Stimulated activated effector memory CD8-positive, alpha-beta T cell treated with anti-CD3 and anti-CD28 coated beads, Interleukin-12 subunit alpha, Interleukin-12 subunit beta, amount 100 ng/mL, for 72 hours (primary cell): ENCODE results near the gene ZNF503.

ENCODE experiments used
- ATAC-seq: fragments of 150-1000 bp; cut with Tn5 transposase; 2 replicates; pipeline ENCODE4 v1.10.0; 2021
- DNase-seq, 2 donors: peaks; one replicate each; pipeline ENCODE4 v3.0.0; 2021 to 2022; ENCODE audit warnings: low spot score in 2 of 2
- H3K27ac Mint-ChIP-seq: one replicate; pipeline ENCODE4 v1.8.0; 2022; ENCODE audit warnings: mild to moderate bottlenecking, mixed read lengths
- H3K36me3 Mint-ChIP-seq: one replicate; pipeline ENCODE4 v1.8.0; 2022; ENCODE audit warnings: mild to moderate bottlenecking, mixed read lengths
- H3K4me1 Mint-ChIP-seq: one replicate; pipeline ENCODE4 v1.8.0; 2022; ENCODE audit warnings: mixed read lengths
- H3K4me3 Mint-ChIP-seq: one replicate; pipeline ENCODE4 v1.8.0; 2022; ENCODE audit warnings: mild to moderate bottlenecking, mixed read lengths
- H3K9me3 Mint-ChIP-seq: one replicate; pipeline ENCODE4 v1.8.0; 2022; ENCODE audit warnings: mixed read lengths

Gene ZNF503

GRCh38 chr10:75437693-75438092 is 36.1 kb upstream of the ZNF503 start:
- H3K9me3 Mint-ChIP-seq, result peaks cover 3% of the 10 kb centered on the region
- no peaks in the 10 kb centered on the region for H3K36me3 Mint-ChIP-seq

DNA sequence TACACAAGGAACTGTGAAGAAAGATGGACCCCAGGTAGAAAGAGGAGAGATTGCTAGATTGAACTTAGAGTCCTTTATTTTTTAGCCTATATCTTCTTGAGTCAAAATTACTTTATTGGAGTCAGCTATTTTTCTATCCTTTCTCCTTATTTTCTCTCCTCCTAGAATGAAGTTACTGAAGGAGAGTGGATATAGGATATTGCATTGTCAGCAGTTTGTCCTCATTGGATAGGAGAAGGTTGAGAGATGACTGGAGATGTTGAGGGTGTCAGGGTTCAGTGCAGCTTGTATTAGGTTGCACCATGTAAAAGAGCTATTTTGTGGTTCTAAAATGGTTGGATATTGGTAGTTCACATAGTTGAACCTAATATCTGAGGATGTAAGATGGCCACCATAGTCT is 35.3 kb upstream of the ZNF503 start:
- DNase-seq (no peak), ATAC-seq (no peak)
- no peak overlapping the region for H3K27ac Mint-ChIP-seq
- no peaks in the 10 kb centered on the region for H3K36me3 Mint-ChIP-seq
- no peaks in the 10 kb centered on the region for H3K4me1 Mint-ChIP-seq
- no peaks in the 10 kb centered on the region for H3K9me3 Mint-ChIP-seq
- H3K4me3 Mint-ChIP-seq, result no peak overlapping the region

More at GRCh38 chr10:75437693-75438092, 36.1 kb upstream of the ZNF503 start:
- ATAC-seq (no peak), DNase-seq (no peak)
- Mint-ChIP-seq H3K27ac (no peak overlapping the region), H3K4me3 (no peak overlapping the region), H3K4me1 (no peaks in the 10 kb centered on the region)

GRCh38 chr10:75435291-75435690 is 33.7 kb upstream of the ZNF503 start:
- H3K4me3 Mint-ChIP-seq, result no peak overlapping the region
- H3K36me3 Mint-ChIP-seq, result no peaks in the 10 kb centered on the region
- ATAC-seq (no peak), DNase-seq (no peak)
- H3K4me1 Mint-ChIP-seq, result no peaks in the 10 kb centered on the region
- no peak overlapping the region for H3K27ac Mint-ChIP-seq
- no peaks in the 10 kb centered on the region for H3K9me3 Mint-ChIP-seq

DNA sequence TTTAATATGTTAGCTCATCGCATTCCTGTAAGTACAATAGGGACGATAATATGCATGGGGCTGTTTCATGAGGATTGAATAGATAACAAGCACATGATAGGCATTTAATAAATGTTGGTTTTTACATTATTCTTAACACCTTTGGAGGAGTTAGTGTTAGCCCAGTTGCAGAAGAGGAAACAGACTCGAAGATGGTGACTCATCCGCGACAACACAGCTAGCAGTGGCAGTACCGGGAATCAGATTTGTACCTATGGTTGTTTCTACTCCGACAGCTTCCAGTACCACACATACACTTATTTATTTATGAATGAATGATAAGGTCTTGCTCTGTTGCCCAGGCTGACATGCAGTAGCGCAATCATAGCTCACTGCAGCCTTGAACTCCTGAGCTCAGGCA is 32.7 kb upstream of the ZNF503 start:
- Mint-ChIP-seq H3K4me3 (no peak overlapping the region), H3K9me3 (no peaks in the 10 kb centered on the region), H3K27ac (no peak overlapping the region), H3K4me1 (no peaks in the 10 kb centered on the region), H3K36me3 (no peaks in the 10 kb centered on the region)
- ATAC-seq (no peak), DNase-seq (no peak)

GRCh38 chr10:75433216-75433615 is 31.7 kb upstream of the ZNF503 start:
- no peak for ATAC-seq
- H3K4me1 Mint-ChIP-seq, result no peaks in the 10 kb centered on the region
- H3K27ac Mint-ChIP-seq, result no peak overlapping the region
- no peak overlapping the region for H3K4me3 Mint-ChIP-seq
- DNase-seq, result no peak
- H3K9me3 Mint-ChIP-seq, result no peaks in the 10 kb centered on the region
- no peaks in the 10 kb centered on the region for H3K36me3 Mint-ChIP-seq

GRCh38 chr10:75432763-75433162 is 31.2 kb upstream of the ZNF503 start:
- DNase-seq (no peak), ATAC-seq (no peak)
- Mint-ChIP-seq H3K4me3 (no peak overlapping the region), H3K27ac (no peak overlapping the region), H3K4me1 (no peaks in the 10 kb centered on the region), H3K9me3 (no peaks in the 10 kb centered on the region), H3K36me3 (no peaks in the 10 kb centered on the region)

DNA sequence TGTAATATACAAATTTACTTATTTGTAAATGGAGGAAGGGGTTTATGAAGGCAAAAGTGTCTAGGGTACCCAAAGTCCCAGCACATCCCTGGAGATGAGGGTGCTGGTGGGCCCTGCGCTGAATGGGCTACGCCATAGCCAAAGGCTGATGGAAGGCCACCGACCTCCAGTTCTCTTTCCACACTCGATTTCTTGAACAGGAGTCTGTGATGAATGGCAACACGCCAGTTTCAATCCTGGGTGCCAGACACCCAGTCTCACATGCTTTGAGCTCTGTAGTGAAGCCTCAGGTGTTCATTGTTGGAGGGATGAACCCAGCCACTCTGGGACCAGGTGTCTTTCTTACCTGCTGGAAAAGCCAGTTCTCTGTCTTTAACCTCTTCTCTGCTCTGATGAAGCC is 30.6 kb upstream of the ZNF503 start:
- H3K27ac Mint-ChIP-seq, result no peak overlapping the region
- no peaks in the 10 kb centered on the region for H3K36me3 Mint-ChIP-seq
- DNase-seq, result no peak
- no peak for ATAC-seq
- no peak overlapping the region for H3K4me3 Mint-ChIP-seq
- H3K4me1 Mint-ChIP-seq, result no peaks in the 10 kb centered on the region
- H3K9me3 Mint-ChIP-seq, result no peaks in the 10 kb centered on the region

GRCh38 chr10:75431180-75432111 is 29.9 kb upstream of the ZNF503 start, which contains the start of gene LRMDA:
TSS of gene LRMDA (plus strand) at chr10:75431624.
- no peaks in the 10 kb centered on the region for H3K36me3 Mint-ChIP-seq
- H3K9me3 Mint-ChIP-seq, result no peaks in the 10 kb centered on the region
- DNase-seq, result no peak
- no peak within 1 kb of the TSS for H3K27ac Mint-ChIP-seq
- ATAC-seq, result no peak
- H3K4me1 Mint-ChIP-seq, result no peaks in the 10 kb centered on the region
- no peak within 1 kb of the TSS for H3K4me3 Mint-ChIP-seq

- Mint-ChIP-seq H3K4me1 (no peaks in the 10 kb centered on the region), H3K4me3 (no peak overlapping the region), H3K36me3 (no peaks in the 10 kb centered on the region), H3K9me3 (no peaks in the 10 kb centered on the region), H3K27ac (no peak overlapping the region)
- ATAC-seq, result no peak
- no peak for DNase-seq
These were observed 28.6 kb upstream of the ZNF503 start for GRCh38 chr10:75430000-75430763.

GRCh38 chr10:75429159-75429827 is 27.7 kb upstream of the ZNF503 start:
- Mint-ChIP-seq H3K4me1 (no peaks in the 10 kb centered on the region), H3K36me3 (no peaks in the 10 kb centered on the region), H3K4me3 (no peak overlapping the region), H3K27ac (no peak overlapping the region), H3K9me3 (no peaks in the 10 kb centered on the region)
- ATAC-seq (no peak), DNase-seq (no peak)

DNA sequence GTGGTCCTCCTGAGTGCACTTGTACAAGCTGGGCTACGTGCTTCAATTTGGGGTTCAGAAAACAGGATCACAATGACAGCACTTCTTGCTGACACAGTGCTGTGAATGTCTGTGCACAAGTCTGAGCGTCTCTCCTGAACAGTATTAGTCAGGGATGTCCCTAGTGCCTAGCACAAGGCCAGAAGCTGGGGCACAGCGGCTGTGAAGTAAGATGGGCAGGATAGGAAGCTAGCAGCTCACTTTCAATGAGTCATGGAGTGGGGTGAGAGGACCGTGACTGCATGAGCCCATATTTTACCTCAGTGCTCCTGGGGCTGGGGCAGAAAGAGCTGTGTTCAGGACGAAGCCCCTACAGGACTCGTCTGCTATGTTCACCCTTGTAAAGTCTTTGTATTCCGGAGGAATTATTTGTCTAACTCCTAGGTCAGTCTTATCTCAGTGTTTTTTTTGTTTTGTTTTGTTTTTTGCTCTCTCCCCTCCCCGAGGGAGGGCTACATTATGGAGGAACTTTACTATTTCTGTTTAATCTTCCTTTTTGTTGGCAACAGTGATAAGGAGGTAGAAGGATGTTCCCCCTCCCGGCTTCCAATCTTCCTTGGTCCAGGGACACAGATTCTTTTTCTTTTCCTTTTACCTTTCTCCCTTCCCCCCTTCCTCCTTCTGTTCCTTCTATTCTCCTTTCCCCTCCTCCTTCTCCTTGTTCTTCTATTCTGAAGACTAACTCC is 27.0 kb upstream of the ZNF503 start:
- H3K4me1 Mint-ChIP-seq, result no peaks in the 10 kb centered on the region
- no peaks in the 10 kb centered on the region for H3K9me3 Mint-ChIP-seq
- no peak overlapping the region for H3K4me3 Mint-ChIP-seq
- H3K36me3 Mint-ChIP-seq, result no peaks in the 10 kb centered on the region
- ATAC-seq (peak; percentile 43), DNase-seq (no peak)
- no peak overlapping the region for H3K27ac Mint-ChIP-seq

DNA sequence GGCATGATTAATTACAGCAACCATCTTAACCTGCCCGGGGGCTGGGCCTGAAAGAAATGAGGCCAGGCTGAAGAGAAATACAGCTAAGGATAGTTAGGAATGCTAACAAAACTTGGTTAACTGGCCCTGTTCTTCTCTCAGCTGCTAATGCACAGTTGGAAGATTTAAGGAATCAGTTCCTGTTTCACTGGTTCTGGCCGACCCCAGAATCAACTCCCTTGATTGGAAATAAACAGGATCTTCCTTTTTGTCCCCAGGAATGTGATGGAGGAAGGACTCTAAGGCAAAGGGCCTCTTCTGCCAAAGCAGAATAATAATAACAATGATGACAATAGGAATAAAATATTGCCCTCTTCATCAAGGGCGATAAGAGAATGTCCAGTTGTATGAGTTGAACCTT is 26.4 kb upstream of the ZNF503 start:
- no peak overlapping the region for H3K27ac Mint-ChIP-seq
- no peaks in the 10 kb centered on the region for H3K9me3 Mint-ChIP-seq
- no peaks in the 10 kb centered on the region for H3K36me3 Mint-ChIP-seq
- no peak overlapping the region for H3K4me3 Mint-ChIP-seq
- H3K4me1 Mint-ChIP-seq, result no peaks in the 10 kb centered on the region
- ATAC-seq (no peak), DNase-seq (no peak)

DNA sequence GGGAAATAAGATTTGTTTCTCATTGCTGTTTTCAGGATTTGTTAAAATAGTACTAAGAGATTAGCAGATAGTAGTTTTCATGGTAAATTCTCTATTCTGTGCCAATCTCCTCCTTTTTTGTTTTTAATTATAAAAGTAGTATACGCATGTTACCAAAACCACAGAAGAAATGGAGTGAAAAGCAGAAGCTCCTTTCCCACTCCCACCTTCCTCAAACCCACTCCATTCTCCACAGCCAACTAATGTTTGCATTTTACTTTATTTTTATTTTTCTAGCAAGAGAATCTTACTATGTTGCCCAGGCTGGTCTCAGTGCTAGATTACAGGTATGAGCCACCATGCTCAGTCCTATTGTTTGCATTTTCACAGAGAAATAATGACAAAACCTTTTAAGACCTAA is 25.3 kb upstream of the ZNF503 start:
- ATAC-seq (no peak), DNase-seq (no peak)
- Mint-ChIP-seq H3K9me3 (no peaks in the 10 kb centered on the region), H3K27ac (no peak overlapping the region), H3K36me3 (no peaks in the 10 kb centered on the region), H3K4me1 (no peaks in the 10 kb centered on the region), H3K4me3 (no peak overlapping the region)

- no peaks in the 10 kb centered on the region for H3K9me3 Mint-ChIP-seq
- no peaks in the 10 kb centered on the region for H3K4me1 Mint-ChIP-seq
- no peak for ATAC-seq
- H3K4me3 Mint-ChIP-seq, result no peak overlapping the region
- DNase-seq, result no peak
- H3K27ac Mint-ChIP-seq, result no peak overlapping the region
- no peaks in the 10 kb centered on the region for H3K36me3 Mint-ChIP-seq
These were observed 23.9 kb upstream of the ZNF503 start for GRCh38 chr10:75425291-75426079.
